Activated T-helper 1 cell treated with anti-CD3 and anti-CD28 coated beads, Interleukin-2, amount 50 U/mL, for 16 hours (primary cell): ENCODE measurements around the gene SNAP47.
"Not testable (repeated sequence)": the region's sequence is repeated elsewhere in the genome, so short reads cannot be mapped to it uniquely, and the experiment has no call there.

Experiments
- DNase-seq, 2 donors: peaks; one replicate each; pipeline ENCODE4 v3.0.0-alpha.2; 2020; ENCODE audit warnings: low read depth in 1 of 2, low spot score in 1 of 2

Gene SNAP47, protein sequence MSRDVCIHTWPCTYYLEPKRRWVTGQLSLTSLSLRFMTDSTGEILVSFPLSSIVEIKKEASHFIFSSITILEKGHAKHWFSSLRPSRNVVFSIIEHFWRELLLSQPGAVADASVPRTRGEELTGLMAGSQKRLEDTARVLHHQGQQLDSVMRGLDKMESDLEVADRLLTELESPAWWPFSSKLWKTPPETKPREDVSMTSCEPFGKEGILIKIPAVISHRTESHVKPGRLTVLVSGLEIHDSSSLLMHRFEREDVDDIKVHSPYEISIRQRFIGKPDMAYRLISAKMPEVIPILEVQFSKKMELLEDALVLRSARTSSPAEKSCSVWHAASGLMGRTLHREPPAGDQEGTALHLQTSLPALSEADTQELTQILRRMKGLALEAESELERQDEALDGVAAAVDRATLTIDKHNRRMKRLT

DNA sequence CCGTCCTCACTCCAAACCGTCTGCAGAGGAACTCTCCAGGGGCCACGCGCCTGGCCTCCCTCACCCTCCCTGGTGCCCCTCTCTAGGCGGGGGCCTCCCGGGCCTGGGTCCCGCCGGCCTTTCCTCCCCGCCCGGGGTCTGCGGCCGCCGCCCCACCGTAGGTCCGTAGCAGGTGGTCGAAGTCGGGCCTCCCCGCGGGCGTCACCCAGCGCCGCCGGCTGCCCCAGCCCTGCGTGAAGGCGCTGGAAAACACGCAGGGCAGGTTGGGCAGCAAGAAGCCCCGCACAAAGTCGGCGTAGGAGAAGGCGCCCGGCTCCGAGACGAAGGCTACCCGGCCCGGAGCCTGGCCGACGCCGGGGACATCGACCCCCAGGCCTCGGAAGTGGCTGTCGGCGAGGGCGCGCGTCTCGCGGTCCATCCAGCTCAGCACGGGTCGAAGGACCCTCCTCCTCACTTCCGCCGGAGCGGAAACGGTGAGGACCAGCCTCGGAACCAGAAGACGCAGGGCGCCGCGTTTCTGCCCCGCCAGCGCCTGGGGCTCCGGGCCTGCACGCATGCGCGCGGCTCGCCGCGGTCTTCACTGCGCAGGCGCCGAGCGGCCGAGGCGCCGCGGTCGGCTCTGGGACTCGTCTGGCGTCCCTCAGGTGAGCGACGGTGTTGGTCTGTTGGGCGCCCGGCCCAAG lies at the start of gene SNAP47, which contains the start of gene JMJD4:
Gene SNAP47 (plus strand): TSS at position 580 of the 683 bp plus-strand sequence. CDS start 12,302 bp downstream, outside the sequence.
Gene JMJD4 (minus strand): TSS at position 447 of the 683 bp plus-strand sequence. CDS start 29 bp downstream, at position 418.
- DNase-seq = peak; percentile 86 to 92

DNA sequence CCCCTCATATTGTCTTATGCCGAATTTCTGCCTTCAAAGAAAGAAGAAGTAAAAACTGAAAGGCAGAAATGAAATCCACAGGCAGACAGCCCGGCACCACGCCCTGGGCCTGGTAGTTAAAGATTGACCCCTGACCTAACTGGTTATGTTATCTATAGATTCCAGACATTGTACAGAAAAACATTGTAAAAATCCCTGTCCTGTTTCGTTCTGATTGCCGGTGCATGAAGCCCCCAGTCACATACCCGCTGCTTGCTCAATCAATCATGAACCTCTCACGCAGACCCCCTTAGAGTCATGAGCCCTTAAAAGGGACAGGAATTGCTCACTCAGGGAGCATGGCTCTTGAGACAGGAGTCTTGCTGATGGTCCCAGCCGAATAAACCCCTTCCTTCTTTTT lies 49.4 kb upstream of the SNAP47 start:
- DNase-seq = no peak

DNA sequence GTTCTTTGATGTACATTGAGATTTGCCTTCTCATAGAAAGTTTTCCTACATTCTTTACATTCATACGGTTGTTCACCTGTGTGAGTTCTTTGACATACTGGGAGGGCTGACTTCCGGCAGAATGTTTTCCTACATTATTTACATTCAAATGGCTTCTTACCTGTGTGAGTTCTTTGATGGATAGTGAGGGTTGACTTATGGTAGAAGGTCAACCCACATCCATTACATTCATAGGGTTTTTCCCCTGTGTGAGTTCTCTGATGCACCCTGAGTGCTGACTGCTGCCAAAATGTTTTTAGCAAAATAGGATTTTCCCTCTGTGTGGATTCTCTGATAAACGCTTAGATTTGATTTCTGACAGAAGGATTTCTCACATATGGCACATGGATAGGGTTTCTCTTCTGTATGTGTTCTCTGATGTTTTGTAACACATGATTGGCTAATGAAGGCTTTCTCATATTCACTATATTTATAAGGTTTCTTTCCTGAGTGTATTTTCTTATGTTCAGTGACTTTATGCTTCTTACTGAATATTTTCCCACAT lies 37.8 kb upstream of the SNAP47 start:
- DNase-seq = no peak

DNA sequence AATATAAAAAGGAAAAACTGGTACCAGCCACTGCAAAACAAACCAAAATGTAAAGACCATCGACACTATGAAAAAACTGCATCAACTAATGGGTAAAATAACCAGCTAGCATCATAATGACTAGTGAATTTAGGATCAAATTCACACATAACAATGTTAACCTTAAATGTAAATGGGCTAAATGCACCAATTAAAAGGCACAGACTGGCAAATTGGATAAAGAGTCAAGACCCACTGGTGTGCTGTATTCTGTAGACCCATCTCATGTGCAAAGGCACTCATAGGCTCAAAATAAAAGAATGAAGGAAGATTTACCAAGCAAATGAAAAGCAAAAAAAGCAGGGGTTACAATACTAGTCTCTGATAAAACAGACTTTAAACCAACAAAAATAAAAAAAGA lies 33.6 kb upstream of the SNAP47 start:
- not testable (repeated sequence) for DNase-seq

DNA sequence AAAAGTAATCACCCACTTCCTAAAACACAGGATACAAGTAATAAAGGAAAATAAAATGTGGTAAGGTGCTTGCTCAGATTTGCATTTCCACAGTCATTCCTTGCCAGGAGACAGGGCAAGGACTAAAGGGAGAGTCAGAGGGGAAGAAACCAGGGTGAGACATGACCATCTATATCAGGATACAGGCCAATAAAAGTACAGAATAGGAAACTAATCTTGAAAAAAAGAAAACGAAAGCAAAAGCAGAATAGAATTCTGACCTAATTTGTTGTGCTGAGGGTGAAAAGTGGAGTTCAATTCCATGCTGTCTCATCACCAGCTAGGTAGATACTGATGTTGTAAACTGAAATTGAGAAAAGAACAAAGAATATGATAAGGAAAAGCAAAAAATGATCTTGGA lies 27.4 kb upstream of the SNAP47 start:
- DNase-seq = no peak

DNA sequence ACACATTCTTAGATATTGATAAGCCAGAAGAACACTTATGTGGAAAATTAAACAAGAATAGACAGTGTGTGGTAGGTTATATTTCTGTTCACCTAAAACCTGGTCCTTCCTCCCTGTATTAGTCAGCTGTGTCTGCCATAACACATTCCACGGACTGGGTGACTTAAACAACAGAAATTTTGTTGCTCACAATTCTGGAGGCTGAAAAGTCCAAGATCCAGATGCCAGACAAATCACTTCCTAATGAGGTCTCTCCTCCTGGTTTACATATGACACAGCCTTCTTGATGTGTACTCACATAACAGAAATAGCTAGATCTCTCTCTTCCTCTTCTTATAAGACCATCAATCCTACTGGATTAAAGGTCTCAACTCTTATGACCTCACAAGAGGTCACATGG lies 25.8 kb upstream of the SNAP47 start:
- DNase-seq = no peak

DNA sequence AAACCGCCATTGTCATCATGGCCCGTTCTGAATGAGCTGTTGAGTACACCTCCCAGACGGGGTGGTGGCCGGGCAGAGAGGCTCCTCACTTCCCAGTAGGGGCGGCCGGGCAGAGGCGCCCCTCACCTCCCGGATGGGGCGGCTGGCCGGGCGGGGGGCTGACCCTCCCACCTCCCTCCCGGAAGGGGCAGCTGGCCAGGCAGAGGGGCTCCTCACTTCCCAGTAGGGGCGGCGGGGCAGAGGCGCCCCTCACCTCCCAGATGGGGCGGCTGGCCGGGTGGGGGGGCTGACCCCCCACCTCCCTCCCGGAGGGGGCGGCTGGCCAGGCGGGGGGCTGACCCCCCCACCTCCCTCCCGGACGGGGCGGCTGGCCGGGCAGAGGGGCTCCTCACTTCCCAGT lies 24.8 kb upstream of the SNAP47 start:
- not testable (repeated sequence) for DNase-seq

DNA sequence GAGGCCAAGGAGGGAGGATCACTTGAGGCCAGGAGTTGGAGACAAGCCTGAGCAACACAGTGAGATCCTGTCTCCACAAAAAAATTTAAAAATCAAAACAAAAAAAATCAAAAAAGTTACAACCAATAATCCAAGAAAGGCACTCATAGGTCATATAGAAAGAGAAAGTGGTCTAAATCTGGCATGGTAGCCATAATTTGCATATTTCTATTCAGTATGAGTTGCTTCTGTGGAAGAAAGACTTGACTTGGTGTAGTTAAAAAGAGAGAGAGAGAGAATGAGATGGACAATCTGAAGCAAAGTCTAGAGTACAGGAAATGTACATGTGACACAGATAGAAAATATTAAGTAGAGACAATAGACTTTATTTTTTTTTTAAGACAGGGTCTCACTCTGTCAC lies 22.6 kb upstream of the SNAP47 start:
- DNase-seq = no peak

DNA sequence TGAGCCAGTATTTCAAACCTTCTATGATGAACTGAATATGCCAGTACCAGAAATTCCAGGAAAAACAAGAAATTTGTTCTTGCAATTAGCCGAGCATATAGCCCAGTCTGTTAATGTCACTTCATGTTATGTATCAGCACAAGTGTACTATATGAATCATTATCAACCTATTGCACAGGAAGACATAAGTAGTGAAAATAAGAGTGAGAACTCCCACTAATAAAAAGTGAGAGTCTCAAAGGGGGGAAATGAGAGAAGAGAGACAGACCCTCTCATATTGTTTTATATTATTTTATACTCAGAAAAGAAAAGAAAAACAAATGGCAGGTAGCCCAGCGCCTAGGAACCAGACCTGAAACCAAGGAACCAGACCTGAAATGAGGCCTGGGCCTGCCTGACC lies 16.3 kb upstream of the SNAP47 start:
- no peak for DNase-seq

DNA sequence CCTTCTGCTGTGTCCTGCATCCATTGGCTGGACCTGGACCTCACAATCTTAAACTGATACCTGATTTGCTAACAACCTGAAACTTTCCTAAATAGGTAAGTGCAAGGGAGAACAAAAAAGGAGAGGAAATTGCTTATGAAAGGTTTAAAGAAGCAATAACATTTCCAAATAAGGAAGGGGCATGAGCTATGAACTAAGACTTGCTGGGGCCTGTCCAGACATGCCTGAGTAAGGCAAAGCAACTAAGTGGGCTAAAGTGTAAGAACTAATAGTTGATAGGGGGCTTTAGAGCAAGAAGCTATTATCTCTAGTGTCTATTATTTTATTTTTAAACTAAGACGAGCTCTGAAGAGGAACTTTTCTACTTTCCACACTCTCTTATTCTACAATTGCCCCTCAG lies 11.8 kb upstream of the SNAP47 start:
- no peak for DNase-seq

DNA sequence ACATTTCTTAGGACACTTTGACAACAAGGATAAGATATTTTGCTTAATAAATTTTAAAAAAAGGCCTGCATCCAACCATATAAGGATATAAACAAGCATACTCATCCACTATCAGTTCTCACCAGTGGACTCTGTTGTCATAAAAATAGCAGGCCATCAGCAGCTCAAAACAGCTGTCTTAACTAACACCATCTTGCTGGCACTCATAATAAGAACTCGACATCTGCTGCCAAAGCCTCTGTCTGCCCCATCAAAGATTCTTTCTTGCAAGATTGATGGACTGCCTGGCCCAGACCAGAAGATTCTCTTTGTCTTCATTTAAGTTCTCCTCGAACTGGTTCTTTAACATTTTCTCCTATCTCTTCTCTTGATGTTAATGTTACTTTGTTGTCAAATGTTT lies 10.2 kb upstream of the SNAP47 start:
- DNase-seq = no peak

DNA sequence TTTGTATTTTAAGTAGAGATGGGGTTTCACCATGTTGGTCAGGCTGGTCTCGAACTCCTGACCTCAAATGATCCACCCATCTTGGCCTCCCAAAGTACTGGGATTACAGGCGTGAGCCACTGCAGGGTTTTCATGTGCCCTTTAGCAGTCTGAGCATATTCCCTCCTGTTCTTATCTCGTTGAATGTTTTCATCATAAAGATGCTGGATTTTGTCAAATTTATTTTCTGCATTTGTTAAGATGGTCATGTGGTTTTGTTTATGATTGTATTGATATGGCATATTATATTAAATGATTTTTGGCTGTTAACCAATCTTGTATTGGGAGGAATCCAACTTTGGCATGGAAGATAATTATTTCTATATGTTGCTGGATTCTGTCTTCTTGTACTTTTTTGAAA lies 8.9 kb upstream of the SNAP47 start:
- DNase-seq = no peak

DNA sequence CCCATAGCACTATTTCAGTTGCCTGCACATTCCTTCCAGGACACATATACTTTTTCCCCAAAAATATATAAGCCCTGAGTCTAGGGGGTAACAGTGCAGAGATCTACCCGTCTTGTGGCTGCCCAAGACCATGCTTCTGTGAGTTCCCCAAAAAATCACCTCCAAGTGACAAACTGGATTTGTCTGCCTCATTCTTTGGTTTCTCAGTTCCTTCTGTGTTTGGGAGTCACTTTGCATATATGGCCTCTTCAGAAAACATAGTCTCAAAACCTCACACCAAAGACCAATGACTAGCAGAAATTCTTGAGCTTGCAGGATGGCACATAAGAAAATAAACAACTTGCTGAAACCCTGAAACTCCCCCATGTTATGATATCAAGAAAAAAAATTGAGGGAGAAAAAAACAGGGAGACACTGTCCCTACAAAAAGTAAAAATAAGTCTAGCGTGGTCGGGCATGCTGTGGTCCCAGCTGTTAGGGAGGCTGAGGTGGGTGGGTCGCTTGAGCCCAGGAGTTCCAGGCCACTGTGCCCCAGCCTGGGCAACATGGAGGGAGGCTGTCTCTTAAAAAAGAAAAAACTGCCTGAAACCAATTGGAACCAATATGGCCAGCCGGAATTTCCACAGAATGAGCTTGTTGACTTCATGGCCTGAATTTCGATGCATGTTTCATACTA lies 8.2 kb upstream of the SNAP47 start:
- DNase-seq = no peak

DNA sequence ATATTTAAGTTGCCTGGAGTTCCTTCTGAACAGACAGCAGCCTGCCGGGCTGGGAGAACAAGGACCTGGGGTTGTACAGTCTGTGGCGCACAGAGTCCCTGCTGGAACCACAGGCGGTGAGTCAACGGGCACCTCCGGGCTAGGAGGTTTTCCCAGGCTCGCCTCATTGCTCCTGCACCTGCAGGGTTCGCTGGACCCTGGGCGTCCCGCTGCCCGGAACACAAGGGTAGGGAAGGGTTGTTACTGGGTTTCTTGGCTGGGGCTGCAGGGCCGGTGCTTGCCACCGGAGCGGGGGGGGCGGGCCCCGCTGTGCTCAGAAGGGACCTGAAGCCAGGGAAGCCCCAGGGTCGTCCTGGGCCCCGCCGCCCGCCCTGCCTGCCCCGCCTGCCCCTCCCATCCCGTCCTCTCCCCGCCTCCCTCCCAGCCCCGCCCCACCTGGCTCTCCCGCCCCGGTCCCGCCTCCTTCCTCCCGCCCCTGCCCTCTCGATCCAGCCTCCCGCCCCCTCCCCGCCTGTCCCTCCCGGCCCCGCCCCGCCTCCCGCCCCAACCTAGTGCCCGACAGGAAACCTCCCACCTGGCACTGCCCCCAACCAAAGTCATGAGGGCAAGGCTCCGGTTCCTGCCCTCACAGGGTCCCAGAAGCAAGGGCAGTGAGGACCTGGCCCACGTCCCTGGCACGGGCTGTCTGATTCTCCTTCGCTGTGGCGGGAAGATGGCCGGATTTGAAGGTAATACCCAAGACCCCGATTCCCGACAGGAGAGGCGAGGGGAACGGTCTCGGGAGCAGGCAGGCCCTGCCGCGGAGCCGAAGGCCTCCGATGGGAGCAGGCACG lies 7.0 kb upstream of the SNAP47 start:
- DNase-seq = peak; percentile 49 to 52

DNA sequence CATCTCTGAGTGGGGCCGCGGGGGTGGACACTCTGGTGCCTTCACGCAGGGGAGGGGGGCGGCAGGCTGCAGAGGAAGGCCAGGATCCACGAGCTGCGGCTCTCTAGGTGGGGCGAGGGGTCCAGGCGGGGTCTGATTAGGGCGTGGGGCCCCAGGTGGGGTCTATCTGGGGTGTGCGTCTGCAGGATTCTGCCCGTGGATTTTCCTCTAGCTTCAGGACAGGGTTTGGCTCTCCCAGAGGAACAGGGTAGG lies 6.4 kb upstream of the SNAP47 start:
- DNase-seq = no peak

DNA sequence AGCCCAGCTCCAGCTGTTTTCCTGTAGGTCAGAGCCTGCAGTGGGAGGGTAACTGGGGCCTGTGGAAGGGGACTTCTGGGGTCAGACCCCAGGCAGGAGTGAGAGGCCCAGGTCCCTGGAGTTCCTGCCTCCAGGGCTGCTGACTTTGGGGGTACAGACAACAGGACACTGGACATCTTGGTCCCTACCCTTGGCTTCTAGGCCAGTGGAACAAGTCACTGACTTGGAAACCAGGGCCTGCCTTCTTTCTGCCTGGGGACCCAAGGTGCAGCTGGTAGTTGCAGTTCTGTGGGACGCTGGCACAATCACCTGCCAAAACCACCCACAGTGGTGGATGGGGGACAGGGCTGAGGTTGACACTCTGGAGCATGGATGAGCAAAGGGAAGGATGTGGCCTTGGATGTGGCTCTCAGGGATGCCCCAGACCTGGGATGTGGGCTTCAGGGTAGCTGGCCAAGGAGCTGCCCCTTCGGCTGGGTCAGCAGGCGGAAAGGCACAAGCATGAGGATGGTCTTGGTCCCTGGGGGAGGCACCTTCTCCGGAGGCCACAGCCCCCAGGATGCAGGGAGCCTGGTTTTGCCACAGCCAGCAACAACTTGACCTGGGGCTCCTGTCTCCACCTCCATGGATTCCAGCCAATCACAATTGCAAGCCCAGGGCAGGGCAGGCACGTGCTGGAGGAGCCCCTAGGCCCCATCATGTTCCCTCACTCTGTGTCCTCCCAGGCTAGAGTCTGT lies 5.9 kb upstream of the SNAP47 start:
- no peak for DNase-seq

DNA sequence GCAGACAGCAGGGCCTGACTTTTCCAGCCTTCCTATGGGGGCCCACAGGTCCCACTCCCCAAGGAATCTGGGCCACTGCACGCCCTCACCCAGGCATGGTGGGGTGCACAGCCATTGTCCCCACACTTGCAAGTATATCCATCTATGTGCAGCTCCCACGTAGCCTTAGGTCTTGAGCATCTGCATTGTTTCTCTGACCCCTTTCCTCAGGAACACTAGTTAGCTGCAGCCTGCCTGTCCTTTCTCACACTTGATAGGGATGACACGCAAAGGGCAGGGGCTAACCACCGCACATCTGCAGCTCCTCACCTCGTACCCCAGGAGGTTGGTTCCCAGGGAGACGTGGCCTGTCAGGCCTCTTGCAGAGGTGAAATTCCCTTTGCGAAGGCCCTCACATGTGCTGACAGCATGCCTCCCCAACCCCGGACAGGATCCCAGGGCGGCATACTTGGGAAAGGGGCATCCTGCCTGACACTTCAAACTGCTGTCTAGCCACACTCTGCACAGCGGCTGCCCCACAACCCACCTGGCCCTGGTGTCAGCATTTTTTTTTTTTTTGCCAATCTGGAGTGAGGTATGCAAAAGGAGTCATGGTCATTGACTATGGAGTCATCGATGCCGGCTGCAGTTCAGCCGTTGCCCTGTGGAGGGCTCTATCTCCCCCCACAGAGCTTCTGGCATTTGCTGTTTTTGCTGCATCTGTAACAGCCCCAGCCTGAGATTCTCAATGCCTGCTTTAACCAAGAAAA lies 5.2 kb upstream of the SNAP47 start:
- no peak for DNase-seq

DNA sequence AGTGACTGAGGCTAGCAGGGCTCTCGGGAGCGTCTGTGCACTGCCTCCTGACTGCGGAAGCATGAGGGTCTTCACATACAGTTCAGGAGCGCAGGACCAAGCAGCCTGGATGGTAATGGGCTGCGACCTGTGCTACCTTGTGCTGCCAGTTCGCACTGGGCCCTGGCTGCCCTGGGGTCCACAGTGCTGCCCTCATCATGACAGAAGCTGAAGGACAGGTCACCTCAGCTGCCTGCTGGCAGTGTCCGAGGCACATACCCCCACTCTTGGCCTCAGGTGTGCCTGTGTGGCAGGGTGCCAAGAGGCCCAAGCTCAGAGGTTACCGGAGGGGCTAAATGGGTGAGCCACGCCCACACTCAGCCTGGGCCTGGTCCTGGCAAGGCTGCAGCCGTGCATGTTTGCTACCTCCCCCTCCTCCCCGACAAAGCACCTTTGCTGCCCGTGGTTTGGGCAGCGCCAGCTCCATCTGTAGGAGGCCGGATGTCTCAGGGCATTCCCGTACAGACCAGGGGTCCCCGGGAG lies 4.5 kb upstream of the SNAP47 start:
- no peak for DNase-seq

DNA sequence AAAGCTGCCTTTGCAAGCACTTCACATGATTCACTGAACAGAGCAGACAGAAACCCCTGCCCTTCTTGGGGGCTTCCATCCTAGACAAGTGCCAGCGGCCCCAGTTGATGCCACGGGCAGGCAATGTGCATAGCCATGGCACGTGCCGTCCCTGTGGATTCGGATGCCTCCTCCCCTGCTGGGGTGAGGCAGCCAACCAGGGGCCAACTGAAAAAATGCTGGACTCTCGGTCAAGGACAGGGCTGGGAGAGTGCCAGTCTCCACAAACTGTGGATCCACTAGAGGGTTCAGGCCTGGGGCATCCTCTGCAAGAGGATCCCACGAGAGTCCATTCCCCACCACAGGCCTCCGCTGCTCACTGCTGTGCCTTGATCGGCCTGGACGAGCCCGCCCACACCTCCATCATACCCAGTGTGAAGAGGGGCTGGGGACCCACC lies 4.0 kb upstream of the SNAP47 start:
- no peak for DNase-seq
